Ishikawa (cell line): ENCODE data around the gene NPAS3.

Experiments used
- CEBPB ChIP-seq: IDR thresholded peaks from 2 replicates; pipeline ENCODE4 v1.6.1; 2012
- CREB1 ChIP-seq: IDR thresholded peaks from 2 replicates; pipeline ENCODE4 v1.6.1; 2012; ENCODE audit warnings: low read depth
- EGR1 ChIP-seq: IDR thresholded peaks from 2 replicates; pipeline ENCODE4 v1.6.1; 2012
- EP300 ChIP-seq: IDR thresholded peaks from 2 replicates; pipeline ENCODE4 v1.6.1; 2012; ENCODE audit warnings: borderline replicate concordance
- FOXM1 ChIP-seq: IDR thresholded peaks from 2 replicates; pipeline ENCODE4 v1.6.1; 2012; ENCODE audit warnings: low read depth, borderline replicate concordance
- MAX ChIP-seq: IDR thresholded peaks from 2 replicates; pipeline ENCODE4 v1.6.1; 2012
- NFIC ChIP-seq: IDR thresholded peaks from 2 replicates; pipeline ENCODE4 v1.6.1; 2012
- RAD21 ChIP-seq: IDR thresholded peaks from 2 replicates; pipeline ENCODE4 v1.6.1; 2012; ENCODE audit warnings: low read depth
- REST ChIP-seq: IDR thresholded peaks from 2 replicates; pipeline ENCODE4 v1.6.1; 2012; ENCODE audit warnings: low read depth, mild to moderate bottlenecking
- TAF1 ChIP-seq: IDR thresholded peaks from 2 replicates; pipeline ENCODE4 v1.6.1; 2012; ENCODE audit warnings: low read depth, mild to moderate bottlenecking
- TCF12 ChIP-seq: IDR thresholded peaks from 2 replicates; pipeline ENCODE4 v1.6.1; 2012; ENCODE audit warnings: low read depth
- YY1 ChIP-seq: IDR thresholded peaks from 2 replicates; pipeline ENCODE4 v1.6.1; 2012; ENCODE audit warnings: low read depth
- ZBTB7A ChIP-seq: IDR thresholded peaks from 2 replicates; pipeline ENCODE4 v1.6.1; 2012; ENCODE audit warnings: low read depth
- TF ChIP-seq, protein P1 (sequence below): IDR thresholded peaks from 2 replicates; pipeline ENCODE4 v1.6.1; 2012

DNA sequence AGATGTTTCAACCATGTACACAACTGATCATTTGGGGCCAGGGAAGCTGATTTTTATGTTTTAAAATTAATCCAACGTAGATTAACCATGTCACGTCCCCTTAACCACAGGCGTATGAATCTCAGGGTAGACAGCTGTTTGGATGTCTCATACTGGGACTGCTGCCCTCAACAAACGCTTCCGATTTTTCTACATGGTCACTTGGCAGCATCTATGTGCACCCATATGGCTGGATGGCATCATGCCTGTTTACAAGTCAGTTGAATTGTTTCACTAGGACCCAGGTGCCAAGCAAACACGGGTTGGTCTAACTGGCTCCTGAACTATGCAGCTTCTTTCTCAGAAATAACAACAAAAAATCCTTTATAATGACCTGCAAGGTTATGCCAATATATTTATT is 393.8 kb downstream of the NPAS3 start:
- TF ChIP-seq CEBPB, result no peak
- no peak for TF ChIP-seq EP300
- no peak for TF ChIP-seq NFIC
- no peak for TF ChIP-seq RAD21
- TF ChIP-seq TCF12, result no peak
- TF ChIP-seq, protein P1, sequence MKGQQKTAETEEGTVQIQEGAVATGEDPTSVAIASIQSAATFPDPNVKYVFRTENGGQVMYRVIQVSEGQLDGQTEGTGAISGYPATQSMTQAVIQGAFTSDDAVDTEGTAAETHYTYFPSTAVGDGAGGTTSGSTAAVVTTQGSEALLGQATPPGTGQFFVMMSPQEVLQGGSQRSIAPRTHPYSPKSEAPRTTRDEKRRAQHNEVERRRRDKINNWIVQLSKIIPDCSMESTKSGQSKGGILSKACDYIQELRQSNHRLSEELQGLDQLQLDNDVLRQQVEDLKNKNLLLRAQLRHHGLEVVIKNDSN, result no peak
- no peak for TF ChIP-seq ZBTB7A
- TF ChIP-seq YY1, result no peak
- no peak for TF ChIP-seq REST
- no peak for TF ChIP-seq FOXM1
- TF ChIP-seq MAX, result no peak
- no peak for TF ChIP-seq TAF1
- no peak for TF ChIP-seq CREB1
- no peak for TF ChIP-seq EGR1
